Peyer's patch (tissue), 4 donors: ENCODE measurements around the gene TRIM13.

Source experiments
- POLR2A ChIP-seq, 2 donors: fragments of 450-650 bp; IDR thresholded peaks; one replicate each; pipeline ENCODE4 v1.5.1; 2017; ENCODE audit warnings: antibody characterized with exemption in 2 of 2, mild to moderate bottlenecking in 2 of 2, moderate library complexity in 2 of 2
- TF ChIP-seq, protein P1 (sequence below), 6 experiments: fragments of 450-650 bp in 4 of 6; fragments of 200-600 bp in 2 of 6; sonication (generic) in 1 of 6; IDR thresholded peaks; one replicate each; pipeline ENCODE4 v1.5.1; 2017 to 2019; ENCODE audit warnings: antibody characterized with exemption in 6 of 6, mild to moderate bottlenecking in 3 of 6, moderate library complexity in 1 of 6

DNA sequence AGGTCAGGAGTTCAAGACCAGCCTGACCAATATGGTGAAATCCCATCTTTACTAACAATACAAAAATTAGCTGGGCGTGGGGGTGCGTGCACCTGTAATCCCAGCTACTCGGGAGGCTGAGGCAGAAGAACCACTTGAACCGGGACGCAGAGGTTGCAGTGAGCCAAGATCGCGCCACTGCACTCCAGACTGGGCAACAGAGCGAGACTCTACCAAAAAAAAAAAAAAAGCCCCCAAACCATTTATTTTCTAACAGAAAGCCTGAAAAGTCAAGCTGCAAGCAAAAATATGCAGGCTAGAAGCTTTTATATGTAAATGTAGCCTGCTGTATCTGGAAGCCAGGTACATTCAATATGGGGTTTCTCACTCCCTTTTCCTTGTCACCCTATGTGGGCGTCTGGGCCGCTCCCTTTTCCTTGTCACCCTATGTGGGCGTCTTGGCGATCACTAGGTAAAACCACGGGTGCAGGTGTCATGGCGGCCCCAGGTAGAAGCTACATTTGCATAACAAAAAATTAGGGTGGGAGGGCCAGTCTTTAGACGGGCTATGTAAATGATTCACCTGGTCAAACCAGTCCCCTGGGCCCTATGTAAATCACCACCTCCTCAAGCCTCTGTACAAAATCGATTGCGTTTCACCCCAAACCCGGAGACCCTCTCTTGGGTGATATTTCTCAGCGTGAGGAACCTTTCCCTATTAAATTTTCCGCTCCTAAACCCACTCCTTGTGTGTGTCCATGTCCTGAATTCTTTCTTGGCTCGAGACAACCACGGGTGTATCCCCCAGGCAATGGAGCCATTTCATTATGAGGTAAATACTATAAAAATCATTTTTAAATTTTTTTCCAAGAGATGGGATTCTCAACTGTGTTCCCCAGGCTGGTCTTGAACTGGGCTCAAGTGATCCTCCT lies 2.1 kb downstream of the TRIM13 start:
- TF ChIP-seq, protein P1, sequence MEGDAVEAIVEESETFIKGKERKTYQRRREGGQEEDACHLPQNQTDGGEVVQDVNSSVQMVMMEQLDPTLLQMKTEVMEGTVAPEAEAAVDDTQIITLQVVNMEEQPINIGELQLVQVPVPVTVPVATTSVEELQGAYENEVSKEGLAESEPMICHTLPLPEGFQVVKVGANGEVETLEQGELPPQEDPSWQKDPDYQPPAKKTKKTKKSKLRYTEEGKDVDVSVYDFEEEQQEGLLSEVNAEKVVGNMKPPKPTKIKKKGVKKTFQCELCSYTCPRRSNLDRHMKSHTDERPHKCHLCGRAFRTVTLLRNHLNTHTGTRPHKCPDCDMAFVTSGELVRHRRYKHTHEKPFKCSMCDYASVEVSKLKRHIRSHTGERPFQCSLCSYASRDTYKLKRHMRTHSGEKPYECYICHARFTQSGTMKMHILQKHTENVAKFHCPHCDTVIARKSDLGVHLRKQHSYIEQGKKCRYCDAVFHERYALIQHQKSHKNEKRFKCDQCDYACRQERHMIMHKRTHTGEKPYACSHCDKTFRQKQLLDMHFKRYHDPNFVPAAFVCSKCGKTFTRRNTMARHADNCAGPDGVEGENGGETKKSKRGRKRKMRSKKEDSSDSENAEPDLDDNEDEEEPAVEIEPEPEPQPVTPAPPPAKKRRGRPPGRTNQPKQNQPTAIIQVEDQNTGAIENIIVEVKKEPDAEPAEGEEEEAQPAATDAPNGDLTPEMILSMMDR (IDR thresholded peaks at IDR 0.05): no peak
- TF ChIP-seq POLR2A (IDR thresholded peaks at IDR 0.05): no peak
